Type B pancreatic cell (in vitro differentiated cells): Measurements from ENCODE around the gene LRMDA. TPM values are rescaled to one million over a fixed set of nuclear protein-coding genes. Genes with fewer than 3 reads are reported as not detected.

ENCODE experiments used
- DNase-seq: peaks from one replicate; pipeline ENCODE4 v3.0.0; 2021; ENCODE audit warnings: mixed read lengths; ENCODE audit not compliant: unreplicated experiment; ENCODE audit errors: extremely low spot score
- H3K27ac Mint-ChIP-seq: 2 replicates; pipeline ENCODE4 v1.8.0; 2021; ENCODE audit warnings: mild to moderate bottlenecking, mixed read lengths
- H3K27me3 Mint-ChIP-seq: 2 replicates; pipeline ENCODE4 v1.8.0; 2021; ENCODE audit warnings: mixed read lengths
- H3K36me3 Mint-ChIP-seq: 2 replicates; pipeline ENCODE4 v1.8.0; 2021; ENCODE audit warnings: mixed read lengths
- H3K4me1 Mint-ChIP-seq: one replicate; pipeline ENCODE4 v1.8.0; 2021; ENCODE audit warnings: mixed read lengths; ENCODE audit not compliant: unreplicated experiment
- H3K4me3 Mint-ChIP-seq: 2 replicates; pipeline ENCODE4 v1.8.0; 2021; ENCODE audit warnings: mild to moderate bottlenecking, mixed read lengths
- H3K9me3 Mint-ChIP-seq: 2 replicates; pipeline ENCODE4 v1.8.0; 2021; ENCODE audit warnings: mixed read lengths
- CTCF ChIP-seq: fragments of 200-600 bp; sonication (generic); conservative IDR thresholded peaks from 2 replicates; pipeline ENCODE4 v1.5.0; 2021; ENCODE audit warnings: antibody characterized with exemption, mild to moderate bottlenecking
- total RNA-seq: library from RNA; stranded (reverse); gene quantifications from 2 replicates; pipeline ENCODE4 v1.2.1, GENCODE V29; 2021; ENCODE audit warnings: low replicate concordance

LRMDA gene
- total RNA-seq, 1 donor from 2014 or later, result 2.0 TPM

- H3K4me3 Mint-ChIP-seq, result no peak overlapping the region
- no peak overlapping the region for H3K27ac Mint-ChIP-seq
- DNase-seq, result no peak
- peaks cover 4% of the 10 kb centered on the region for H3K36me3 Mint-ChIP-seq
- no peak for TF ChIP-seq CTCF
- H3K4me1 Mint-ChIP-seq, result peaks cover 9% of the 10 kb centered on the region
- peaks cover 75% of the 10 kb centered on the region for H3K27me3 Mint-ChIP-seq
- H3K9me3 Mint-ChIP-seq, result no peaks in the 10 kb centered on the region
These were observed 16.9 kb upstream of the LRMDA start for GRCh38 chr10:75414527-75414926.

GRCh38 chr10:75417522-75417927 lies 13.9 kb upstream of the LRMDA start:
- DNase-seq, result no peak
- Mint-ChIP-seq H3K27me3 (peaks cover 66% of the 10 kb centered on the region), H3K9me3 (no peaks in the 10 kb centered on the region), H3K27ac (no peak overlapping the region), H3K36me3 (peaks cover 4% of the 10 kb centered on the region), H3K4me3 (no peak overlapping the region), H3K4me1 (no peaks in the 10 kb centered on the region)
- TF ChIP-seq CTCF, result no peak

- H3K36me3 Mint-ChIP-seq, result peaks cover 4% of the 10 kb centered on the region
- H3K9me3 Mint-ChIP-seq, result no peaks in the 10 kb centered on the region
- TF ChIP-seq CTCF, result no peak
- no peaks in the 10 kb centered on the region for H3K4me1 Mint-ChIP-seq
- no peak for DNase-seq
- no peak overlapping the region for H3K27ac Mint-ChIP-seq
- H3K4me3 Mint-ChIP-seq, result no peak overlapping the region
- H3K27me3 Mint-ChIP-seq, result peaks cover 63% of the 10 kb centered on the region
These were observed 13.1 kb upstream of the LRMDA start for GRCh38 chr10:75418293-75418692.

- TF ChIP-seq CTCF, result no peak
- H3K9me3 Mint-ChIP-seq, result no peaks in the 10 kb centered on the region
- H3K27ac Mint-ChIP-seq, result no peak overlapping the region
- no peak overlapping the region for H3K4me3 Mint-ChIP-seq
- H3K4me1 Mint-ChIP-seq, result no peaks in the 10 kb centered on the region
- peaks cover 64% of the 10 kb centered on the region for H3K27me3 Mint-ChIP-seq
- no peak for DNase-seq
- peaks cover 4% of the 10 kb centered on the region for H3K36me3 Mint-ChIP-seq
These were observed 12.7 kb upstream of the LRMDA start for GRCh38 chr10:75418712-75419111.

GRCh38 chr10:75422913-75423312 lies 8.5 kb upstream of the LRMDA start:
- Mint-ChIP-seq H3K36me3 (peaks cover 4% of the 10 kb centered on the region), H3K4me3 (no peak overlapping the region), H3K9me3 (no peaks in the 10 kb centered on the region), H3K4me1 (peaks cover 3% of the 10 kb centered on the region), H3K27ac (no peak overlapping the region), H3K27me3 (peaks cover 29% of the 10 kb centered on the region)
- DNase-seq, result no peak
- TF ChIP-seq CTCF, result no peak

- peaks cover 21% of the 10 kb centered on the region for H3K27me3 Mint-ChIP-seq
These were observed 6.9 kb upstream of the LRMDA start for GRCh38 chr10:75424571-75424970.

More at GRCh38 chr10:75424571-75424970, 6.9 kb upstream of the LRMDA start:
- Mint-ChIP-seq H3K36me3 (no peaks in the 10 kb centered on the region), H3K4me3 (no peak overlapping the region), H3K27ac (no peak overlapping the region), H3K9me3 (no peaks in the 10 kb centered on the region), H3K4me1 (peaks cover 11% of the 10 kb centered on the region)
- no peak for DNase-seq
- TF ChIP-seq CTCF, result no peak
